Esophagus squamous epithelium (tissue), 4 donors: Measurements from ENCODE around the gene FCGBP.

Source experiments
- POLR2A ChIP-seq, 4 donors: fragments of 450-650 bp; IDR thresholded peaks; one replicate each; pipeline ENCODE4 v1.6.1; 2017; ENCODE audit warnings: antibody characterized with exemption in 4 of 4, mild to moderate bottlenecking in 4 of 4, moderate library complexity in 3 of 4
- TF ChIP-seq, protein P1 (sequence below), 6 experiments: fragments of 450-650 bp in 4 of 6; fragments of 200-600 bp in 2 of 6; sonication (generic) in 2 of 6; IDR thresholded peaks; one replicate each; pipeline ENCODE4 v1.5.1; 2016 to 2019; ENCODE audit warnings: antibody characterized with exemption in 6 of 6, mild to moderate bottlenecking in 4 of 6, moderate library complexity in 4 of 6

DNA sequence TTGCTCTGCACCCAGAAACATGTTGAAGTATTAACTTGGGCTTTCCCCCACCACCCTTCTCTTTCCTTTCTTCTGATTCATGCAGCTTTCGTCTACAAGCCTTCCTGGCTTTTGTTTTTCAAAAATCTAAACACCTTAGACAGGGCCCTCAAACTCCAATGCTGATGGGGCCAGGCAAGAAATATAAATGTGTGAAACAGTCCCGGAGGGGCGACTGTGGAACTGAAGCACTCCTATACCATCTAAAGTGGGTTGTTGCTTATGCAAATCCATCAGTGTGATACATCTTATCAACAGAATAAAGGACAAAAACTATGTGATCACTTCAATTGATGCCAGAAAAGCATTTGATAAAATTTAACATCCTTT, 6.1 kb downstream of the FCGBP start:
- TF ChIP-seq, protein P1, sequence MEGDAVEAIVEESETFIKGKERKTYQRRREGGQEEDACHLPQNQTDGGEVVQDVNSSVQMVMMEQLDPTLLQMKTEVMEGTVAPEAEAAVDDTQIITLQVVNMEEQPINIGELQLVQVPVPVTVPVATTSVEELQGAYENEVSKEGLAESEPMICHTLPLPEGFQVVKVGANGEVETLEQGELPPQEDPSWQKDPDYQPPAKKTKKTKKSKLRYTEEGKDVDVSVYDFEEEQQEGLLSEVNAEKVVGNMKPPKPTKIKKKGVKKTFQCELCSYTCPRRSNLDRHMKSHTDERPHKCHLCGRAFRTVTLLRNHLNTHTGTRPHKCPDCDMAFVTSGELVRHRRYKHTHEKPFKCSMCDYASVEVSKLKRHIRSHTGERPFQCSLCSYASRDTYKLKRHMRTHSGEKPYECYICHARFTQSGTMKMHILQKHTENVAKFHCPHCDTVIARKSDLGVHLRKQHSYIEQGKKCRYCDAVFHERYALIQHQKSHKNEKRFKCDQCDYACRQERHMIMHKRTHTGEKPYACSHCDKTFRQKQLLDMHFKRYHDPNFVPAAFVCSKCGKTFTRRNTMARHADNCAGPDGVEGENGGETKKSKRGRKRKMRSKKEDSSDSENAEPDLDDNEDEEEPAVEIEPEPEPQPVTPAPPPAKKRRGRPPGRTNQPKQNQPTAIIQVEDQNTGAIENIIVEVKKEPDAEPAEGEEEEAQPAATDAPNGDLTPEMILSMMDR (IDR thresholded peaks at IDR 0.05) = no peak
- no peak for TF ChIP-seq POLR2A (IDR thresholded peaks at IDR 0.05)
